Left cardiac atrium (tissue), 4 donors: ENCODE results near the gene DHRS13. TPM values are rescaled to one million over a fixed set of nuclear protein-coding genes. Genes with fewer than 3 reads are reported as not detected.
A peak's percentile ranks its signal among the peaks of the same experiment; 100 is the strongest.
"Not testable (repeated sequence)": the region's sequence is repeated elsewhere in the genome, so short reads cannot be mapped to it uniquely, and the experiment has no call there.

Experiments
- ATAC-seq, 2 donors: fragments of 200-7000 bp; cut with Tn5 transposase; one replicate each; pipeline ENCODE4 v1.9.1; 2020; ENCODE audit warnings: mild to moderate bottlenecking in 2 of 2, moderate library complexity in 2 of 2
- DNase-seq: peaks from one replicate; pipeline ENCODE4 v3.0.0-alpha.2; 2020
- intact Hi-C, 2 donors: fragments of 100-400 bp; cut with DNase I; formaldehyde crosslinking; loops; one replicate each; pipeline versions ENCODE4 v1.14.1 to v1.15.1; 2022 to 2023
- total RNA-seq, 2 donors: library from RNA; stranded (reverse); fragmentation: NEBNext Ultra II Directional; extraction: Animal tissue kit (Norgen Biotek cat#: 25700); gene quantifications; one replicate each; pipeline ENCODE4 v1.2.1, GENCODE V29; 2021
- donor health status: DM: no; HTN: yes; CAD: no.
- donor health status: DM: no; HTN: yes; CAD: no; lungs with severe emphysema.
- donor health status: DM: yes; HTN: yes; CAD: no.
- donor health status: Dilated cardiomyopathy.

Gene DHRS13
- total RNA-seq, 2 donors from 2014 or later = 2.8 to 3.7 TPM

- DNase-seq, intact Hi-C loops, ATAC-seq: not testable (repeated sequence)
Observed at GRCh38 chr17:28893248-28894183, 9.4 kb downstream of the DHRS13 start.

- DNase-seq = no peak
- ATAC-seq = no peak
- intact Hi-C loops = no loop called here
Observed at GRCh38 chr17:28892024-28892423, 10.9 kb downstream of the DHRS13 start.

- ATAC-seq = no peak
- intact Hi-C loops = no loop called here
- DNase-seq = no peak
Observed at GRCh38 chr17:28891201-28891600, 11.7 kb downstream of the DHRS13 start.

GRCh38 chr17:28889996-28890395 is 12.9 kb downstream of the DHRS13 start:
- DNase-seq = no peak
- no peak for ATAC-seq
- intact Hi-C loops = no loop called here

- ATAC-seq (no peak), DNase-seq (no peak)
- intact Hi-C loops = no loop called here
Observed at GRCh38 chr17:28888832-28889231, 14.0 kb downstream of the DHRS13 start.

GRCh38 chr17:28887871-28888471 is 14.9 kb downstream of the DHRS13 start:
- ATAC-seq = no peak
- intact Hi-C loops = no loop called here
- DNase-seq = no peak

GRCh38 chr17:28885951-28886350 is 16.9 kb downstream of the DHRS13 start:
- intact Hi-C loops = no loop called here
- no peak for ATAC-seq
- DNase-seq = no peak

- intact Hi-C loops = no loop called here
- DNase-seq (no peak), ATAC-seq (peak in 1 of 2 donors; percentile 24)
Observed at GRCh38 chr17:28885363-28885762, 17.5 kb downstream of the DHRS13 start.

- intact Hi-C loops = no loop called here
- ATAC-seq (no peak), DNase-seq (no peak)
Observed at GRCh38 chr17:28883967-28884702, 18.7 kb downstream of the DHRS13 start.

GRCh38 chr17:28882154-28882895 is 20.6 kb downstream of the DHRS13 start:
- ATAC-seq (no peak), DNase-seq (no peak)
- intact Hi-C loops = no loop called here

GRCh38 chr17:28881533-28882056 is 21.3 kb downstream of the DHRS13 start:
- intact Hi-C loops = no loop called here
- DNase-seq (no peak), ATAC-seq (no peak)

- ATAC-seq (no peak), DNase-seq (no peak)
- intact Hi-C loops = no loop called here
Observed at GRCh38 chr17:28880572-28880945, 22.3 kb downstream of the DHRS13 start.

- ATAC-seq = no peak
- DNase-seq = no peak
- intact Hi-C loops = no loop called here
Observed at GRCh38 chr17:28879886-28880571, 22.9 kb downstream of the DHRS13 start.

- intact Hi-C loops = no loop called here
- no peak for DNase-seq
- no peak for ATAC-seq
Observed at GRCh38 chr17:28878981-28879380, 23.9 kb downstream of the DHRS13 start.

GRCh38 chr17:28878158-28878910 is 24.5 kb downstream of the DHRS13 start:
- DNase-seq = no peak
- intact Hi-C loops = no loop called here
- ATAC-seq = no peak

- ATAC-seq, intact Hi-C loops, DNase-seq: not testable (repeated sequence)
Observed at GRCh38 chr17:28877150-28877711, 25.6 kb downstream of the DHRS13 start.

GRCh38 chr17:28875848-28876550 is 26.9 kb downstream of the DHRS13 start:
- no peak for ATAC-seq
- intact Hi-C loops = no loop called here
- no peak for DNase-seq
